ENCODE data around the gene TANK.
"Not testable (repeated sequence)": the region's sequence is repeated elsewhere in the genome, so short reads cannot be mapped to it uniquely, and the experiment has no call there.

DNA sequence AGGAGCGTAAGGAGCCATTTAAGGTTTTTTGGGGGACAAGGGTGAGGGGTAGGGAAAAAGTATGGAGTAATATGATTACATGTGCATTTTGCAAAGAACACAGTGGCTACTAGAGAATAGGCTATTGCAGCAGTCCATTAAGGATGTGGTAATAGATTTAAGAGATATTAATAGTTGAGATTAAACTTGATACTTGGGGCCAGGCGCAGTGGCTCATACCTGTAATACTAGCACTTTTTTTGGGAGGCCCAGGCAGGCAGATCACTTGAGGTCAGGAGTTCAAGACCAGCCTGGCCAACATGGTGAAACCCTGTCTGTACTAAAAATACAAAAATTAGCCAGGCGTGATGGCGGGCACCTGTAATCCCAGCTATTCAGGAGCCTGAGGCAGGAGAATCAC, 35.4 kb downstream of the TANK start:
- TF ChIP-seq ZNF274 (IDR thresholded peaks at IDR 0.05; ENCODE audit: borderline replicate concordance, extremely low read depth, low read length); NRF1 (IDR thresholded peaks at IDR 0.05; ENCODE audit: low read depth, low read length); RXRA (IDR thresholded peaks at IDR 0.05; ENCODE audit: insufficient read depth, low read depth, low read length); POLR2A (IDR thresholded peaks at IDR 0.05; ENCODE audit: control extremely low read depth in 1 of 2, low read depth in 2 of 2, low read length in 2 of 2); POLR2AphosphoS5 (IDR thresholded peaks at IDR 0.05; ENCODE audit: low read depth, low read length); BRCA1 (IDR thresholded peaks at IDR 0.05; ENCODE audit: low read depth, low read length); ATF2 (IDR thresholded peaks at IDR 0.05; ENCODE audit: low read length): not testable (repeated sequence)
- TF ChIP-seq, protein P1, sequence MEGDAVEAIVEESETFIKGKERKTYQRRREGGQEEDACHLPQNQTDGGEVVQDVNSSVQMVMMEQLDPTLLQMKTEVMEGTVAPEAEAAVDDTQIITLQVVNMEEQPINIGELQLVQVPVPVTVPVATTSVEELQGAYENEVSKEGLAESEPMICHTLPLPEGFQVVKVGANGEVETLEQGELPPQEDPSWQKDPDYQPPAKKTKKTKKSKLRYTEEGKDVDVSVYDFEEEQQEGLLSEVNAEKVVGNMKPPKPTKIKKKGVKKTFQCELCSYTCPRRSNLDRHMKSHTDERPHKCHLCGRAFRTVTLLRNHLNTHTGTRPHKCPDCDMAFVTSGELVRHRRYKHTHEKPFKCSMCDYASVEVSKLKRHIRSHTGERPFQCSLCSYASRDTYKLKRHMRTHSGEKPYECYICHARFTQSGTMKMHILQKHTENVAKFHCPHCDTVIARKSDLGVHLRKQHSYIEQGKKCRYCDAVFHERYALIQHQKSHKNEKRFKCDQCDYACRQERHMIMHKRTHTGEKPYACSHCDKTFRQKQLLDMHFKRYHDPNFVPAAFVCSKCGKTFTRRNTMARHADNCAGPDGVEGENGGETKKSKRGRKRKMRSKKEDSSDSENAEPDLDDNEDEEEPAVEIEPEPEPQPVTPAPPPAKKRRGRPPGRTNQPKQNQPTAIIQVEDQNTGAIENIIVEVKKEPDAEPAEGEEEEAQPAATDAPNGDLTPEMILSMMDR (IDR thresholded peaks at IDR 0.05; ENCODE audit: control extremely low read depth in 1 of 3, insufficient read depth in 1 of 3, low read depth in 1 of 3, low read length in 3 of 3), result not testable (repeated sequence)

Measured in H1 (cell line).